Tibial artery (tissue), 4 donors: ENCODE measurements around the gene FOXK1.
A peak's percentile ranks its signal among the peaks of the same experiment; 100 is the strongest.

ENCODE experiments used
- DNase-seq, 2 donors: peaks; one replicate each; pipeline ENCODE4 v3.0.0-alpha.2; 2019
- H3K27ac ChIP-seq, 2 donors: fragments of 200-600 bp; sonication (generic) in 1 of 2; 1 replicate in 1 of 2; 2 replicates in 1 of 2; pipeline ENCODE4 v1.5.1; 2018 to 2019; ENCODE audit warnings: mild to moderate bottlenecking in 1 of 2
- H3K27me3 ChIP-seq, 2 donors: fragments of 200-600 bp; sonication (generic) in 1 of 2; one replicate each; pipeline versions ENCODE4 v1.5.1 to v1.6.0; 2016 to 2019
- H3K36me3 ChIP-seq, 3 donors: fragments of 200-600 bp; sonication (generic) in 2 of 3; one replicate each; pipeline ENCODE4 v1.5.1; 2016 to 2019; ENCODE audit warnings: mild to moderate bottlenecking in 2 of 3
- H3K4me1 ChIP-seq, 4 donors: fragments of 200-600 bp; sonication (generic) in 2 of 4; 1 replicate in 3 of 4; 2 replicates in 1 of 4; pipeline ENCODE4 v1.5.1; 2016 to 2019
- H3K4me3 ChIP-seq, 2 donors: fragments of 200-600 bp; sonication (generic) in 1 of 2; 1 replicate in 1 of 2; 2 replicates in 1 of 2; pipeline ENCODE4 v1.5.1; 2018 to 2019; ENCODE audit warnings: mild to moderate bottlenecking in 2 of 2
- H3K9me3 ChIP-seq, 3 donors: fragments of 200-600 bp; sonication (generic) in 1 of 3; one replicate each; pipeline ENCODE4 v1.5.1; 2016 to 2019
- CTCF ChIP-seq, 2 experiments: fragments of 200-600 bp in 1 of 2; fragments of 450-650 bp in 1 of 2; IDR thresholded peaks; one replicate each; pipeline ENCODE4 v1.5.1; 2017 to 2019; ENCODE audit warnings: antibody characterized with exemption in 2 of 2, mild to moderate bottlenecking in 1 of 2, moderate library complexity in 1 of 2
- intact Hi-C: fragments of 100-400 bp; cut with DNase I; formaldehyde crosslinking; loops from one replicate; pipeline ENCODE4 v1.15.0; 2023; ENCODE audit warnings: low total_unique reads

FOXK1 gene

DNA sequence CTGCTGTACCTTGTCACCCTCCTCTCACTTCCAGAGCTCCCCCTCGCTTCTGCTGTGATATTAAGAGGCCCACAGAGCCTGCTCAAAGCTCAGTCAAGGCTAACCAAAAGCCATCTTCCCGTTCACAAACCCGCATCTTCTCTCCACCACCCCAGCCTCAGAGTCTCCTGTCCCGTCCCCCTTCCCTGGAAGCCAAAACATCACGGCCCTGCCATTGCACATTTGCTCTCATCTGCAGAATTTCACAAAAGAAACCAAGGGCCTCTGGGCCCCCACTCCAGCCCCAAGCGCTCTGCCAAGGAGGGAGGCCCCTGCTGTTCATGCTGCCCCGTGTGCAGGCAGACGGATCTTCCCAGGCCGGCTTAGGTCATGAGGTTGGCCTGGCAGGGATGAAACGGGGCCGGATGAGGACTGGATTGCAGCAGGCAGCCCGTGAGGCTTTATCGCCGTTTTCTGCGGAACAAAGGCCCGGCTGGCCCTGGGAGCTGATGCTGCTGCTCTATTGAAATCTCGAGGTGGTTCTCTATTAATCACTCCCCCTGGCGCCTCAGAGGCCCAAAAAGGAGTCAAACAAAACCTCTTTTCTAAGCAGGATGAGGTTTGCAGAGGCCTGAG lies 31.6 kb upstream of the FOXK1 start:
- Histone ChIP-seq H3K36me3 (no peaks in the 10 kb centered on the region), H3K4me3 (no peak overlapping the region), H3K4me1 (peaks cover 0 to 13% (median 2%) of the 10 kb centered on the region in 4 donors), H3K27me3 (no peaks in the 10 kb centered on the region), H3K9me3 (no peaks in the 10 kb centered on the region), H3K27ac (peak overlapping the region; percentile 26 to 46)
- no peak for TF ChIP-seq CTCF (IDR thresholded peaks at IDR 0.05)
- no peak for DNase-seq
- intact Hi-C loops = no loop called here

GRCh38 chr7:4653771-4654170 lies 28.3 kb upstream of the FOXK1 start:
- H3K27me3 ChIP-seq = no peaks in the 10 kb centered on the region
- H3K36me3 ChIP-seq = no peaks in the 10 kb centered on the region
- no peak for TF ChIP-seq CTCF (IDR thresholded peaks at IDR 0.05)
- no peaks in the 10 kb centered on the region for H3K9me3 ChIP-seq
- no peak for DNase-seq
- H3K4me3 ChIP-seq = no peak overlapping the region
- peaks cover 0 to 13% (median 2%) of the 10 kb centered on the region in 4 donors for H3K4me1 ChIP-seq
- intact Hi-C loops = no loop called here
- no peak overlapping the region for H3K27ac ChIP-seq

DNA sequence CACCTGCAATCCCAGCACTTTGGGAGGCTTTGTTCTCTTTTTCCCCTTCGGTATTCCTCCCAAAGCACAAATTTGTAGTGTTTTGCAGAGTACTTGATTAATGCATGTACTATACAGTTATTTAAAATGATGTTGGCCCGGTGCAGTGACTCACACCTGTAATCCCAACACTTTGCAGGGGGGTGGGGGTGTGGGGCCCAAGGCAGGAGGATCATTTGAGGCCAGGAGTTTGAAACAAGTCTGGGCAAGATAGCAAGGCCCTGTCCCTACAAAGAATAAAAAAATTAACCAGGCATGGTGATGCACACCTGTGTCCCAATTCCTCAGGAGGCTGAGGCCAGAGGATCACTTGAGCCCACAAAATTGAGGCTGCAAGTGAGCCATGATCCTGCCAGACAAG lies 26.8 kb upstream of the FOXK1 start:
- no peak for DNase-seq
- Histone ChIP-seq H3K27ac (no peak overlapping the region), H3K4me3 (no peak overlapping the region), H3K27me3 (no peaks in the 10 kb centered on the region), H3K4me1 (peaks cover 0 to 13% (median 2%) of the 10 kb centered on the region in 4 donors), H3K9me3 (peaks cover 0 to 9% (median 4%) of the 10 kb centered on the region in 3 donors), H3K36me3 (no peaks in the 10 kb centered on the region)
- no peak for TF ChIP-seq CTCF (IDR thresholded peaks at IDR 0.05)
- intact Hi-C loops = no loop called here

GRCh38 chr7:4655896-4656295 lies 26.2 kb upstream of the FOXK1 start:
- no peak for TF ChIP-seq CTCF (IDR thresholded peaks at IDR 0.05)

DNA sequence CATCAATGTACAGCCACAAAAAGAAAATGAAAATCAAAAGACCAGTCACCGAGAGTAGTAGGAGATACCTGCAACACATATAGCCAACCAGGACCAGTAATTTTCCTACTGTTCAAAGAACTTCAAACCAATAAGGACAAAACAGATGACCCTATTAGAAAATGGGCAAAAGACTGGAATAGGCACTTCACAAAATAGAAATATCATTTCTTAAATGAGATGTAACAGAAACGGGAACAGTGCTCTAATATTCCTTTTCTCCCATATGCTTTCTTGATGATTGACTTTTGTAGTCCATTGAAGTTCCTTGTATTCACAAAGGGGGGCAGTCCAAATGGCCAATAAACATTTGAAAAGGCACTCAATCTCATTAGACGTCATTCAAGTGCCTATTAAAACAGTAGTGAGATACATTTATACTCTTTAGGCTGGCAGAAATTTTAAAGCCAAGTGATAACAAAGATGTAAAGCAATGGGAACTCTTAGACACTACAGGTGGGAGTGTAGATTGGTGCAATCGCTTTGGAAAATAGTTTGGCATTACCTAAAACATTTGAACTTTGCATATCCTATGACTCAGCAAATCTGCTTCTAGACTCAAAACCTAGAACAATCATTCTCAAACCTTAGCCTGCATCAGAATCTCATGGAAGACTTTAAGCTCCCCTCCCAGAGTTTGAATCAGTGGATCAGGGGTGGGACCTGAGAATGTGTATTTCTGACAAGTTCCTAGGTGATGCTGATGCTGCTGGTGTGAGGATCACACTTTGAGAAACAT lies 24.3 kb upstream of the FOXK1 start:
- Histone ChIP-seq H3K4me1 (no peaks in the 10 kb centered on the region), H3K4me3 (no peak overlapping the region), H3K27me3 (no peaks in the 10 kb centered on the region), H3K9me3 (peaks cover 0 to 9% (median 4%) of the 10 kb centered on the region in 3 donors), H3K27ac (no peak overlapping the region), H3K36me3 (no peaks in the 10 kb centered on the region)
- TF ChIP-seq CTCF (IDR thresholded peaks at IDR 0.05) = no peak
- no peak for DNase-seq
- intact Hi-C loops = no loop called here

More at GRCh38 chr7:4655896-4656295, 26.2 kb upstream of the FOXK1 start:
- Histone ChIP-seq H3K27me3 (no peaks in the 10 kb centered on the region), H3K36me3 (no peaks in the 10 kb centered on the region), H3K9me3 (peaks cover 0 to 9% (median 4%) of the 10 kb centered on the region in 3 donors), H3K4me3 (no peak overlapping the region), H3K27ac (no peak overlapping the region), H3K4me1 (peaks cover 0 to 7% (median under 1%) of the 10 kb centered on the region in 4 donors)
- DNase-seq = no peak
- intact Hi-C loops = no loop called here
